D721Med (cell line): Measurements from ENCODE around the gene B9D1.

Experiments used
- DNase-seq: peaks from one replicate; pipeline ENCODE4 v3.0.0; 2011; ENCODE audit warnings: low spot score; ENCODE audit not compliant: insufficient read length
- FAIRE-seq: peaks from 2 replicates; lab custom pipeline; 2011; peaks lifted over from hg19 to GRCh38; lab: Jason Lieb, UNC
- CTCF ChIP-seq: IDR thresholded peaks from 2 replicates; pipeline ENCODE4 v1.5.1; 2012; ENCODE audit warnings: mild to moderate bottlenecking, control low read depth; ENCODE audit not compliant: insufficient read depth; ENCODE audit errors: missing control alignments

B9D1 gene

GRCh38 chr17:19341211-19341631 is 21.3 kb downstream of the B9D1 start:
- no peak for DNase-seq
- no peak for FAIRE-seq
- no peak for TF ChIP-seq CTCF

DNA sequence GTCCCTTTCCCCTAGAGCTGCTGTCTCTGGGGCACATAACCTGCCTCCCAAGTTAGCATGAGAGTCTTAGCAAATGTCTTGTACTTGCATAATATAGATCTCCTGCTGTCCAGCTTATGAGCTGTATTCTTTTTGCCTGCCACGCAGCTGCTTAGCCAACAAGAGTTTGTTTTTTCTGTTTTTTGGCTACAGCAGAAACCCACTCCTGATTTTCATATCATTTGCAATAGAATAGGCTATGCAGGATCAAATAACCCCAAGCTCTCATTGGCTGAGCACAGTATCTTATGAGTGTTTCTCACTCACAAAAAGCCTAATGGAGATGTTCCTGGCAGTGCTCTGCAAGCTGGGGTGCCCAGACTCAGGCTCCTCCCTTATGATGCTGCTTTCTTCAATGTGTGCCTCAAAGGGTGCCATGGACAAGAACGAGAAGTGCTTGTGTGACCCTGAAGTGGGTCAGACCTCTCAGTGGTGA is 23.1 kb downstream of the B9D1 start:
- no peak for FAIRE-seq
- TF ChIP-seq CTCF: no peak
- no peak for DNase-seq

DNA sequence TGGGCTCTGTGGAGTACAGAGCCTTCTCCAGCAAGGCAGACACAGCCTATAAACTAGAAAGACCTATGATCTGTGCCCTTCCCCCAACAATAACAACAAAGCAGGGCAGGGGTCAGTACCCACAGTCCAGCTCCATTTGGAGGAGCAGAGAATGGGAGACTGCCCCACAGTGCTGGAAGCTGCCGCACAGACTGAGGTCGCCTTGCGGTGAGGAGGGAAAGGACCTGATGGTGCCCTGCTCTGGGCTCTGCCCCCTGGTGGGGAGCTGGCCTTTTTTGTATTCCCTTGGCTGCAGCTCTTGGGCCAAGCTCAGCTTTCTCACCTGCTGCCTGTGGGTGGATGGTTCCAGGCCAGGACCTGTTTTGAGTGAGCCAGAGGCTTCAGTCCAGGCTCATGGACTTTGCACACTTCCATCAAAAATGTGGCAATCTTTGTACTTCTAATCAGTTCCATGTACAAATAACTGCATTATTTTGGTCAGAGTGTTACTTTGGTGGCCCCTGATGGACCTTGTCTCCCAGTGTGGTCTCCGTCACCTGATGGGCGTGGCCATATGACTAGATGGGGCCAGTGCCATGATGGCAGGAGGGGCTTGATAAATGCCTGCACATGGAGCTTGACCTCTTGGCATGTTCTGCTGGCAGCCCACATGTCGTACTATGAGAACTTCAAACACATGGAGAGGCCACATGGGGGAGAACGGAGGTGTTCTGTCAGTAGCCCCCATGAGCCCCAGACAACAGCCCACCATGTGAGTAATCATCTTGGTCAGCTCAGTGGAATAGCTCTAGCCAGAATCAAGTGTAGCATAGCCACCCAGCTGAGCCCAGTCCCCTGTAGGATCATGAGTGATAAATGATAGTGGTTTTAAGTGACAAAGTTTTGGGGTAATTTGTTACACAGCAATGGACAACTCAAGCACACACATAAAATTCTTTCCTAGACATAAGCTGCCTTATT is 24.2 kb downstream of the B9D1 start:
- FAIRE-seq: no peak
- DNase-seq: no peak

DNA sequence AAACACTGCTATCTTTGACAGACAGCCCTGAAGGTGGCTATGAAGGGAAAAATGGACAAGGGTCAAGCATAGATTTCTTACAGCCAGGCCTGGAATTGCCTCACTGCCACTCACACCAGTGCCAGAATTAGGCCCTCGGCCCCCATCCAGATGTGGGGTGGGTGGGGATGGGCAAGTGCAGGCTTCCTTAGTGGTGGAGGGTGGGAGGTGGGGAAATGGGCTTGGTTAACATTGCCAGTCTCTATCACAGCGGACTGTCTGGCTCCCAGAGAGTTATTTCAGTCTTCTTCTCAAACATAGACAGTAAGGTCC is 24.9 kb downstream of the B9D1 start:
- no peak for FAIRE-seq

More for the DNA sequence above, 24.2 kb downstream of the B9D1 start:
- TF ChIP-seq CTCF: no peak

GRCh38 chr17:19336938-19337711 is 25.4 kb downstream of the B9D1 start:
- DNase-seq (no peak), FAIRE-seq (no peak)
- TF ChIP-seq CTCF: no peak

More for the DNA sequence above, 24.9 kb downstream of the B9D1 start:
- no peak for TF ChIP-seq CTCF
- DNase-seq: no peak

- TF ChIP-seq CTCF: no peak
- no peak for DNase-seq
- no peak for FAIRE-seq
These were observed 26.4 kb downstream of the B9D1 start for GRCh38 chr17:19335951-19336631.
